IgD-negative memory B cell (primary cell): ENCODE results near the gene ADARB1. TPM values are rescaled to one million over a fixed set of nuclear protein-coding genes. Genes with fewer than 3 reads are reported as not detected.
"Not testable (repeated sequence)": the region's sequence is repeated elsewhere in the genome, so short reads cannot be mapped to it uniquely, and the experiment has no call there.

Experiments used
- H3K27ac Mint-ChIP-seq, 3 donors: one replicate each; pipeline ENCODE4 v1.8.0; 2020 to 2022; ENCODE audit warnings: mild to moderate bottlenecking in 3 of 3, mixed read lengths in 3 of 3, moderate library complexity in 1 of 3
- H3K27me3 Mint-ChIP-seq: one replicate; pipeline ENCODE4 v1.8.0; 2021; ENCODE audit warnings: mixed read lengths
- H3K36me3 Mint-ChIP-seq: one replicate; pipeline ENCODE4 v1.8.0; 2020; ENCODE audit warnings: mild to moderate bottlenecking, mixed read lengths
- H3K4me1 Mint-ChIP-seq, 3 donors: one replicate each; pipeline ENCODE4 v1.8.0; 2020 to 2022; ENCODE audit warnings: mixed read lengths in 3 of 3, mild to moderate bottlenecking in 1 of 3
- H3K4me3 Mint-ChIP-seq, 4 donors: one replicate each; pipeline ENCODE4 v1.8.0; 2020 to 2022; ENCODE audit warnings: mild to moderate bottlenecking in 4 of 4, mixed read lengths in 4 of 4, moderate library complexity in 3 of 4
- H3K9me3 Mint-ChIP-seq, 3 donors: one replicate each; pipeline ENCODE4 v1.8.0; 2020 to 2021; ENCODE audit warnings: mixed read lengths in 3 of 3, mild to moderate bottlenecking in 1 of 3
- polyA plus RNA-seq: library from polyadenylated mRNA; unstranded; fragments of 300-500 nt; fragmentation: Illumina TruSeq; gene quantifications from one replicate; pipeline ENCODE4 v1.2.3, GENCODE V29; 2021

ADARB1 gene
- 4.5 TPM for polyA plus RNA-seq

- Mint-ChIP-seq H3K36me3 (no peaks in the 10 kb centered on the region), H3K4me3 (peak within 1 kb of the TSS; percentile 88 to 99 (median 96)), H3K27me3 (peaks cover 3% of the 10 kb centered on the region), H3K27ac (peak within 1 kb of the TSS; percentile 19 to 98 (median 85)), H3K4me1 (peaks cover 18 to 30% (median 29%) of the 10 kb centered on the region in 3 donors), H3K9me3 (no peaks in the 10 kb centered on the region)
Observed at GRCh38 chr21:45074048-45074817, at the start of gene ADARB1. Gene ADARB1, plus strand, starts transcription at chr21:45074580. Its CDS starts 97,077 bp downstream, at chr21:45171657.

DNA sequence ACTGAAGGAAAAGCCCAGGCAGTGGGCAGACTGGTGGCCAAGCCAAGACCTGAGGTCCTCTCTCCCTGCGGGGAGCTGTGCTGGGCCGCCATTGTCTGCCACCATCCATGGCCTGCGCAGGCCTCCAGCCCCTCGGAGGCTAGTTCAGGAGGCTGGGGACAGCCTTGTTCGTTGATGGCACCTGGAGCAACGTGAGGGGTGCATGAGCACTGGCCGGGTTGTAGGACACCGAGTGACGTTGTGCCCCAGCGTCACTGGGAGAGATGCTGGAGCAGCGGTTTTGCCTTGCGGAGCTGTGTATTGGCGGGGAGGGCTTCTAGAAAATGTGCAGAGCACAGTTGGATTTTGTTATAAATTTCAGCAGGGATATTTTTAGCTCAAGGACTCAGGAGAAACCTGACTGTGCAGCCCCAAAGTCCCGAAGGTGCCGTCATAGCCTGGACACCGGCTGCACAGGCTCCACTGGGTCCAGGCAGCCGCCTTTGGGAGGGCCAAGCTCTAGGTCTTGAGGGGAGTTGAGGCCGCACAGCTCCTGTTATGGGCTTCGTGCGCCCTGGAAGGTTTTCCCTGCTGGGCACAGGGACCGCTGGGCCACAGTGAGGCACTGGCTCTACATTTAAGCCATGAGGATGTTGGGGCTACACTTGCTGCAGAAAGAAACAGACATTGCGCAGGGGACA, 48.2 kb upstream of the ADARB1 start:
- Mint-ChIP-seq H3K9me3 (peaks cover 0 to 13% (median 4%) of the 10 kb centered on the region in 3 donors), H3K4me1 (peaks cover 0 to 3% (median 2%) of the 10 kb centered on the region in 3 donors)

GRCh38 chr21:45026826-45027225, 47.6 kb upstream of the ADARB1 start:
- no peaks in the 10 kb centered on the region for H3K36me3 Mint-ChIP-seq
- H3K27ac Mint-ChIP-seq = no peak overlapping the region
- peaks cover 0 to 13% (median 4%) of the 10 kb centered on the region in 3 donors for H3K9me3 Mint-ChIP-seq
- H3K27me3 Mint-ChIP-seq = peaks cover 15% of the 10 kb centered on the region
- H3K4me3 Mint-ChIP-seq = no peak overlapping the region
- H3K4me1 Mint-ChIP-seq = peaks cover 0 to 3% (median 2%) of the 10 kb centered on the region in 3 donors

More for the DNA sequence above, 48.2 kb upstream of the ADARB1 start:
- Mint-ChIP-seq H3K27me3 (peaks cover 14% of the 10 kb centered on the region), H3K27ac (no peak overlapping the region), H3K36me3 (no peaks in the 10 kb centered on the region), H3K4me3 (no peak overlapping the region)

- peaks cover 18% of the 10 kb centered on the region for H3K27me3 Mint-ChIP-seq
- H3K9me3 Mint-ChIP-seq = peaks cover 0 to 13% (median 4%) of the 10 kb centered on the region in 3 donors
- no peak overlapping the region for H3K27ac Mint-ChIP-seq
- H3K36me3 Mint-ChIP-seq = no peaks in the 10 kb centered on the region
- peaks cover 0 to 3% (median 2%) of the 10 kb centered on the region in 3 donors for H3K4me1 Mint-ChIP-seq
- no peak overlapping the region for H3K4me3 Mint-ChIP-seq
Observed at GRCh38 chr21:45027241-45028196, 46.9 kb upstream of the ADARB1 start.

- not testable (repeated sequence) for H3K9me3 Mint-ChIP-seq, H3K36me3 Mint-ChIP-seq, H3K4me3 Mint-ChIP-seq, H3K4me1 Mint-ChIP-seq, H3K27ac Mint-ChIP-seq
- H3K27me3 Mint-ChIP-seq = peaks cover 17% of the 10 kb centered on the region
Observed at GRCh38 chr21:45028645-45029044, 45.7 kb upstream of the ADARB1 start.

- H3K9me3 Mint-ChIP-seq = peaks cover 0 to 7% (median 0%) of the 10 kb centered on the region in 3 donors
- H3K36me3 Mint-ChIP-seq = no peaks in the 10 kb centered on the region
Observed at GRCh38 chr21:45029298-45029947, 45.0 kb upstream of the ADARB1 start.

GRCh38 chr21:45029948-45030681, 44.3 kb upstream of the ADARB1 start:
- H3K4me1 Mint-ChIP-seq = peaks cover 0 to 4% (median 3%) of the 10 kb centered on the region in 3 donors

More at GRCh38 chr21:45029298-45029947, 45.0 kb upstream of the ADARB1 start:
- H3K27ac Mint-ChIP-seq = no peak overlapping the region
- peaks cover 0 to 4% (median 3%) of the 10 kb centered on the region in 3 donors for H3K4me1 Mint-ChIP-seq
- H3K4me3 Mint-ChIP-seq = no peak overlapping the region
- H3K27me3 Mint-ChIP-seq = peaks cover 22% of the 10 kb centered on the region

GRCh38 chr21:45030682-45031570, 43.5 kb upstream of the ADARB1 start:
- H3K27me3 Mint-ChIP-seq = peaks cover 22% of the 10 kb centered on the region
- H3K36me3 Mint-ChIP-seq = no peaks in the 10 kb centered on the region
- H3K4me1 Mint-ChIP-seq = peaks cover 0 to 4% (median 3%) of the 10 kb centered on the region in 3 donors
- H3K4me3 Mint-ChIP-seq = peak overlapping the region in 1 of 4 donors; percentile 9
- H3K9me3 Mint-ChIP-seq = peaks cover 0 to 5% (median 2%) of the 10 kb centered on the region in 3 donors
- peak overlapping the region in 2 of 3 donors; percentile 19 to 71 for H3K27ac Mint-ChIP-seq

More at GRCh38 chr21:45029948-45030681, 44.3 kb upstream of the ADARB1 start:
- peak overlapping the region in 1 of 3 donors; percentile 19 for H3K27ac Mint-ChIP-seq
- H3K4me3 Mint-ChIP-seq = no peak overlapping the region
- H3K36me3 Mint-ChIP-seq = no peaks in the 10 kb centered on the region
- peaks cover 22% of the 10 kb centered on the region for H3K27me3 Mint-ChIP-seq
- peaks cover 0 to under 1% (median 0%) of the 10 kb centered on the region in 3 donors for H3K9me3 Mint-ChIP-seq

DNA sequence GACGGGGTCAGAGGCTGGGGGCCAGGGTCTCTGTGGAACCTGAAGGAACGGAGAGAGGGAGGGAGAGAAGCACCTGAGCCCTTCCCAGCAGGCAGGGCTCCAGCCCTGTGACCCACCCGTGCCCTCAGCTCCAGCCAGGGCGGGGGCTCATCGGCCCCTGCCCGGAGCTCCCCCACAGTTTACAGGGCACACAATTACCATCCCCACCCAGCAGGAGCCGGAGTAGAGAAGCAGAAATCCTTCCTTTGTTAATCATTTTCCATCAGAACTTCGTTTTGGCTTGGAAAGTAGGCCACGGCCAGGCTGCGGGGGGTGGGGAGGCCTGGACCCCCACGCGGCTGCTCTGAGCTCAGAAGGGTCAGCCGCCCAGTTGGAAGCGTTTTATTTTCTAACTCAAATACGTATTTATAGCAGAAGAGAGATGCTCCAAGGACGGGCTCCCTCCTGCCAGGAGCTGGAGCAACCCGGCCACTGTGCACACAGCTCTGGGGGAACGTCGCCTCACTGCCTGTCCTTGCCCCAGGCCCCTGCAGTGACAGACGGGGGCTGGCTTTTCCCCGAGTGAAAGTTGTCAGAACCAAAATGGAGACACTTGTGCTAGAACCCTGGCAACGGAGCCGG, 42.7 kb upstream of the ADARB1 start:
- peaks cover 25% of the 10 kb centered on the region for H3K27me3 Mint-ChIP-seq
- H3K36me3 Mint-ChIP-seq = no peaks in the 10 kb centered on the region
- peaks cover 0 to 4% (median 3%) of the 10 kb centered on the region in 3 donors for H3K4me1 Mint-ChIP-seq
- peak overlapping the region in 1 of 3 donors; percentile 39 for H3K27ac Mint-ChIP-seq
- H3K4me3 Mint-ChIP-seq = peak overlapping the region in 1 of 4 donors; percentile 68
- peaks cover 3 to 10% (median 4%) of the 10 kb centered on the region in 3 donors for H3K9me3 Mint-ChIP-seq

GRCh38 chr21:45032332-45032731, 42.0 kb upstream of the ADARB1 start:
- Mint-ChIP-seq H3K36me3 (no peaks in the 10 kb centered on the region), H3K27ac (peak overlapping the region in 1 of 3 donors; percentile 39), H3K4me1 (peaks cover 0 to 4% (median 3%) of the 10 kb centered on the region in 3 donors), H3K4me3 (no peak overlapping the region), H3K27me3 (peaks cover 29% of the 10 kb centered on the region), H3K9me3 (peaks cover 3 to 16% (median 7%) of the 10 kb centered on the region in 3 donors)

DNA sequence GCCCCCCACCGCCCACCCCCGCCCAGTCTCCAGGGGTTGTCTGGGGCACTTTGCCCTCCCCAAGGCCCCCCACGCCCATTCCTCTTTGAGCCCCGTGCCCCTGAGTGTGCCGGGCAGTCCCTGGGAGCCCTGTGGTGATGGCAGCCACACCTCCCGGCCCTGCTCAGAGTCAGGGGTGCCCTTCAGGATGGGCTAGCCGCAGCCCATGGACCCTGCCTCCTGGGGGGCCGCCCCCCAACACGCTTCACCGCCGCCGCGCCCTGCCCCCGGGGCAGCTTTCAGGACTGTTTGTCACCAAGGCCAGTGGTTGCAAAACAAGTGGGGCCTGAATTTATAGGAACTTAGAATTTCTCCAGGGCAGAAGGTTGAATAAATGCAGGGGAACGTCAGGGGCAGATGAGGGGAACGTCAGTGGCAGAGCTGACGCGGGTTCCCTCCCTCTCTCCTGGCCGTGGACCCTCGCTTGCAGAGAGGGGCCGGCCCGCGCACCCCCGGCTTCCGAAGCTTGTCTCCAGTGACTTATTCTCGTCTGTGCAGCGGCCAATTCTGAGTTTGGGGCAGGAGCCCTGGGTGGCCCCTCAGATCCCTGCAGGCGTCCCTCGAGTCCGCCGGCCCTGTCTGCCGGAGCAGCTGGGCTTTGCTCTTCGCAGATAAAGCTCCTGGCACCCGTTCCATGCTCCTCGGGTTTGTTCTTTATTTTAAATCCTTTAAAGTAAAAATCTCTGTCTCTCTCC, 41.2 kb upstream of the ADARB1 start:
- no peak overlapping the region for H3K4me3 Mint-ChIP-seq
- H3K36me3 Mint-ChIP-seq = no peaks in the 10 kb centered on the region
- H3K4me1 Mint-ChIP-seq = peaks cover 0 to 4% (median 3%) of the 10 kb centered on the region in 3 donors
- H3K27ac Mint-ChIP-seq = no peak overlapping the region
- H3K27me3 Mint-ChIP-seq = peaks cover 29% of the 10 kb centered on the region
- peaks cover 3 to 17% (median 7%) of the 10 kb centered on the region in 3 donors for H3K9me3 Mint-ChIP-seq
